Stimulated activated CD4-positive, alpha-beta T cell treated with anti-CD3 and anti-CD28 coated beads, TNF-alpha, amount 100 ng/mL, for 48 hours (primary cell): ENCODE data around the gene ASNSD1.
"Not testable (repeated sequence)": the region's sequence is repeated elsewhere in the genome, so short reads cannot be mapped to it uniquely, and the experiment has no call there.

Experiments used
- DNase-seq, 3 donors: peaks; one replicate each; pipeline ENCODE4 v3.0.0-alpha.2; 2020; ENCODE audit warnings: low read depth in 3 of 3

The ASNSD1 gene

DNA sequence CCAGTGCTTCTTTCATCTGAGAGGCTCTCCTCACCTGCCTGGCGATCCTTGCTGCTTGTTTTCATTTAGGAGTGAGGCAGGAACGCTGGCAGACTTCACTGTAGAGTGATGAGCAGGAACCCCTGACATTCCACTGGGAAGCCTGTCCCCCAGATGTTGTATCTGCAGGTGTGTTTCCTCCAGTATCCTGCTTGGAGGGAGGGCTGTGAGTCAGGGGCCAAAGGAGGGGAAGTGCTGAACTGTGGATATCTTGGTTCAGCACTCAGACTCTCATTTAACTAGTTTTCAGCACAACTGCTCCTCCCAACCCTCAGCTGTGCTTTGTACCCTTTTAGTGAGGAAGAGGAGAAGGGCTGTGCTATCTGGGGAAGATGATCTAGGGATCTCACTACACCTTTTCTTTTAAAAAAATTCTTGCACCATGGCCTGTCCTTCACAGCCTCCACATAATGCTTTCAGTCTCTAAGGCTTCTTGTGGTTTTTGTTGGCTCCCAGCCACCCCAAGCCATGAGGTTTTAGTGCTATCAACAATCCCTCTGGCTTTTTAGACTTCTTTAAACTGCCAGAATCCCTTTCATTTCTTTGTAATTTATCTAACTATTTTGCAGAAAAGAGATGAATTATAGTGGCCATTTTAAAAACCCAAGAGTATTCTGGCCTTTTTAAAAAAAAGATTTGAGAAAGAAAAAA is 24.4 kb downstream of the ASNSD1 start:
- DNase-seq, result no peak

DNA sequence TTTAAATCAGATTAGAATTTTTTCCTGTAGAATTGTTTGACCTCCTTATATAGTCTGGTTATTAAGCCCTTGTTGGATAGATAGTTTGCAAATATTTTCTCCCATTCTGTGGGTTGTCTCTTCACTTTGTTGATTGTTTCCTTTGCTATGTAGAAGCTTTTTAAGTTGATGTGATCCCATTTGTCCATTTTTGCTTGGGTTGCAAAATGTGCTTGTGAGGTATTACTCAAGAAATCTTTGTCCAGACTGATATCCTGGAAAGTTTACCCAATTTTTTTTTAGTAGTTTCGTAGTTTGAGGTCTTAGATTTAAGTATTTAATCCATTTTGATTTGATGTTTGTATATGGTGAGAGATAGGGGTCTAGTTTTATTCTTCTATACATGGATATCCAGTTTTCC is 26.5 kb downstream of the ASNSD1 start:
- not testable (repeated sequence) for DNase-seq

DNA sequence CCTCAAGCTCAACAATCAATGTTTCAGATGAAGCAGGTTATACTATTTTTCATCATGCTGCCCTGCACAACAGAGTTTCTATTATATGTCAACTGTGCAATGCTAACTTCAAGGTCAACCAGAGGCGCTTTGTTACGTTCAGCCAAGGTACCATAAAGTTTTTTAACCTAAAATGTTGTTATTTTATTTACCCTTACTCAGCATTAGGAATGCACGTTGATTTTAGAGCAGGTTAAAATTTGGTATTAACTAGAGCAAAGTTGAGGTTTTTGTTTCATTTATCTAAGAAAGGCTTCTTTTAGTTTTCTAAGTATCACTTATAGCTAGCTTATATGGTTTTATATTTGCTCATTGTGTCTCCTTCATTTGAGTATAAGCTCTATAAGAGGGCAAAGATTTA is 35.0 kb downstream of the ASNSD1 start:
- no peak for DNase-seq

DNA sequence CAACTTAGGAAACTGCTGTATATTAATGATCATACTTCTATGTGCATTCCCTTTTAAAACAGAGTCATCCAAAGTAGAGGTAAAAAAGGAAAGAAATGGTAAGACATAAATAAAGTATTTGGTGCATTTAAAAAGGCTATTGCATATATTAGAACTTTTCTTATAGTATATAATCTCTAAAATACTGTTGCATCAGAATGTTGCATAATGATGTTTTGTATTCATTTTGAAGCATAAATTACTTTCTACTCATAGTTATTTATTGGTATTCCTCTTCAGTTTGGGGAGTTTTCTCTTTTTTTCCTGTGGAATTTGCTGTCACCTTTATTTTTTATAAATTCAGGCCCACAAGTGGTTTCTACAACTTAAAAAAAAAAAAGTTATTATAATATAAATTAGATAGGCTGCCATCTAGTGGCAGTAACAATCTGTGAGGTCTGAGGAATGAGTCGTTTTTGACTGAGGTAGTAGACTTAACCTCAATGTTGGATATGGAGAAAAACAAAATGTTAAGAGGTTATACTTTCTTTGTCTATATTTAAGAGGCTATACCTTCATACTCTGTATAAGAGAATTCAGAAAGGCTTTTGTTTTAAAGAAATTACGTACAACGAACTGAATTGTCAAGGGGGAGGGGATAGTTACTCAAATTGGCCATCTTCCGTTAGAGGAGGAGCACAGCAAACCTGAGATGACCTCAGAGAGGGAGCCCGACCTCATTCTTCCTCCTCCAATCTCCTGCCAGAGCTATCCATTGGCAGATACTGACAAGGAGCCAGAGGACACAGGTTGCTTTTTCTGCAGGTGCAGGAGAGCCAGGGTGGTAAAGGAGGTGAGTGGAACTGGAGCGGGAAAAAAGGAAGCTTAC is 37.0 kb downstream of the ASNSD1 start:
- peak in 1 of 3 donors; percentile 26 for DNase-seq

DNA sequence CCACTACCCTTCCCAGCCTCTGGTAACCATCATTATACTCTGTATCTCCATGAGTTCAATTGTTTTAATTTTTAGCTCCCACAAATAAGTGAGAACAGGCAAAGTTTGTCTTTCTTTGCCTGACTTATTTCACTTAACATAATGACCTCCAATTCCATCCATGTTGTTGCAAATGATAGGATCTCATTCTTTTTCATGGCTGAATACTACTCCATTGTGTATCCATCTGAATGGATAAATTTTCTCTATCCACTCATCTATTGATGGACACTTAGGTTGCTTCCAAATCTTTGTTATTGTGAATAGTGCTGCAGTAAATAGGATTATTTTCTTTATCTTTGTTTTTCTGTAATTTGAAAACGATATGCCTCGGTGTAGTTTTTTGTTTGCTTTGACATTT is 39.4 kb downstream of the ASNSD1 start:
- no peak for DNase-seq

DNA sequence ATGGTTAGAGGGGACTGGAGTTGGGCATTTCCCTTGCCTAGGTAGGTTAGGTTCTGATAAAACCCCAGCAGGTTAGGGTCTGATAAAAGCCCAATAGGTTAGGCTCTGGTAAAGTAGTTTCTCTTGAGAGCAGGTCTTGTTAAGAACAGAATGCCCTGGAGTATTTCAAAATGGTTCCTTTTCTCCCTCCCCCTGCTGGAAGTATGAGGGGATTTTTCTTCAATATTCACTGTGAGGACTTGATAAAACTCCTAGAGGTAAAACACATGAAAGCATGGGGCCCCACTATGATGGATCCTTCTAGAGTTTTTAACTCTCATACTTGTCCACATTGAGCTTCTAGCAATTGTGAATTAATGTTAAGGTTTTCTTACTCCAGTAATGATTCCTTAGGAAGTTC is 40.8 kb downstream of the ASNSD1 start:
- DNase-seq, result no peak

DNA sequence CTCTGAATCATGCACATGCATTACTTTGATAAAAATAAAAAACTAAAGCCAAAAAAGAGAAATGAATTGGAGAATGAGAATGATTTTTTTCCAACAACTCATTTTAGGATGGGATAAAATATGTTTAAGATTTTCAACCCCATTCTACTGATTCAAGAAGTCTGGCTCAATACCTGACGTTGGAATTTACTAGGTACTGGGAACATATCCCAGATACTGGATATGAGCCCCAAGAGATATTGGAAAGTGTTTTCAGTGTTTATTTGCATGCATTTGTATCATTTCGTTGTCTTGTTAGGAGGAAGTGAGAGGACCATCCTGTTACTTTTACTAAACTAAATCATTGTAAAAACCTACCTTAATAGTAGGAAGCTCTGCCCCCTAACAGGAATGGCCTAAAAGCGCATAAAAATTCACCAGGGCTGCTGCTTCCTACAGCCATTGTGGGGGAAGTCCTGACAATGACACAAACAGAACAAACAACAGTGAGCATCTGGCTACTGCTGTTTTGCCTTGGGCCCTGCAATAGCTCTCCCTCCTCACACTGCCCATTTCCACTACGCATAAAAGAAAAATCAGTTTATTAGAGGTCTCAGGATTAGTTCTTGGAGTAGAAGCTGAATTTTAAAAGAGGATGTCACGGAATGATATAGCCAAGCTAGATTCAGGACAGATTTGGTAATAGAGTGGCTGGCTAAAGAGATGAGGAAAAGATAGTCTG is 48.4 kb downstream of the ASNSD1 start:
- no peak for DNase-seq

DNA sequence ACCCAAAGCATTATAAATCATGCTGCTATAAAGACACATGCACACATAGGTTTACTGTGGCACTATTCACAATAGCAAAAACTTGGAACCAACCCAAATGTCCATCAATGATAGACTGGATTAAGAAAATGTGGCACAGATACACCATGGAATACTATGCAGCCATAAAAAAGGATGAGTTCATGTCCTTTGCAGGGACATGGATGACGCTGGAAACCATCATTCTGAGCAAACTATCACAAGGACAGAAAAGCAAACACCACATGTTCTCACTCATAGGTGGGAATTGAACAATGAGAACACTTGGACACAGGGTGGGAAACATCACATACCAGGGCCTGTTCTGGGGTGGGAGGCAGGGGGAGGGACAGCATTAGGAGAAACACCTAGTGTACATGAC is 56.3 kb downstream of the ASNSD1 start:
- DNase-seq, result not testable (repeated sequence)

DNA sequence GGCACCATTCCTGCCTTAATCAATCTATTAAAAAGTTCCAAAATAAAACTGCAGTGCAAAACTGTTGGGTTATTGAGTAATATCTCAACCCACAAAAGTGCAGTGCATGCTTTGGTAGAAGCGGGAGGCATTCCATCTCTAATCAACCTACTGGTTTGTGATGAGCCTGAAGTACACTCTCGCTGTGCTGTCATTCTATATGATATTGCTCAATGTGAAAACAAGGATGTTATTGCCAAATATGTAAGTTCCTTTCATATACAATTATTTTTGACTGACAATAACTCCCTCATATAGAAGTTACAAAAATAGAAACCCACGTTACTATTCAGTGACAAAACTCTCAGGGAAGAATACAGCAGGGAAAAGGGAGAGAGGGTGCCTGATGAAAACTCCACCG is 58.3 kb downstream of the ASNSD1 start:
- no peak for DNase-seq
